ENCODE data around the gene RBM38.

Gene RBM38

DNA sequence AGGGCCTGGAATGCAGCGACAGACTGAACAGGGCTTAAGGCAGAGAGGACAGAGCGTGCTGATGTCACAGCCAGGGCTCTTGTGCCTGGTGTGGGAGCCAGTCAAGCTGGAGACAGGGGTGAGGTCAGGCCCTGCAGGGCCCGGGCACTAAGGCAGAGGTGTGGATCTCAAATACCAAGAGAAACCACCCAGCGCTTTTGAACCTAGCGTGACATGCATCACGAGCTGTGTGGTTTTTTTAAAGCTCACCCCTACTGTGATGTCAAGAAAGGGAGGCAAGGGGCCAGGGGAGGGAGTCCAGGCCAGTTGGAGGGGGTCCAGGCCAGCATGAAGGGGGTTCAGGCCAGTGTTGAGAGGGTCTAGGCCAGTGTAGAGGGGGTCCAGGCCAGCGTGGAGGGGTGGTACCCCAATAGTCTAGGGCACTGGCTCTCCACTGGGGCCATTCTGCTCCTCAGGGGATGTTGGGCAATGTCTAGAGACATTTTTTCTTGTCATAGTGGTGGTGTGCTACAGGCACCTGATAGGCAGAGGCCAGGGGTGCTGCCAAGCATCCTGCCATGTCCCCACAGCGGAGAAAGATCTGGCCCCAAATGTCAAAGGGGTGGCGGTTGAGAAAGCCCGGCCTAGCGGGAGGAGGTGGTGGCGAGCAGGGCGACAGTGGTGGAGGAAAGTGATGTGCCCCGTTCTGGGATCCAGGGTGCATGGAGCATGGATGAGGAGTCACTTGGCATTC lies 42.6 kb downstream of the RBM38 start:
- DNase-seq (ENCODE audit: low read depth in 2 of 2), result no peak
- no peak overlapping the region for H3K4me3 ChIP-seq (replicated peaks in 1 of 2; ENCODE audit: low read depth in 2 of 2, low read length in 2 of 2)
- TF ChIP-seq, protein P1, sequence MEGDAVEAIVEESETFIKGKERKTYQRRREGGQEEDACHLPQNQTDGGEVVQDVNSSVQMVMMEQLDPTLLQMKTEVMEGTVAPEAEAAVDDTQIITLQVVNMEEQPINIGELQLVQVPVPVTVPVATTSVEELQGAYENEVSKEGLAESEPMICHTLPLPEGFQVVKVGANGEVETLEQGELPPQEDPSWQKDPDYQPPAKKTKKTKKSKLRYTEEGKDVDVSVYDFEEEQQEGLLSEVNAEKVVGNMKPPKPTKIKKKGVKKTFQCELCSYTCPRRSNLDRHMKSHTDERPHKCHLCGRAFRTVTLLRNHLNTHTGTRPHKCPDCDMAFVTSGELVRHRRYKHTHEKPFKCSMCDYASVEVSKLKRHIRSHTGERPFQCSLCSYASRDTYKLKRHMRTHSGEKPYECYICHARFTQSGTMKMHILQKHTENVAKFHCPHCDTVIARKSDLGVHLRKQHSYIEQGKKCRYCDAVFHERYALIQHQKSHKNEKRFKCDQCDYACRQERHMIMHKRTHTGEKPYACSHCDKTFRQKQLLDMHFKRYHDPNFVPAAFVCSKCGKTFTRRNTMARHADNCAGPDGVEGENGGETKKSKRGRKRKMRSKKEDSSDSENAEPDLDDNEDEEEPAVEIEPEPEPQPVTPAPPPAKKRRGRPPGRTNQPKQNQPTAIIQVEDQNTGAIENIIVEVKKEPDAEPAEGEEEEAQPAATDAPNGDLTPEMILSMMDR (IDR thresholded peaks at IDR 0.05; ENCODE audit: low read depth, low read length), result no peak

DNA sequence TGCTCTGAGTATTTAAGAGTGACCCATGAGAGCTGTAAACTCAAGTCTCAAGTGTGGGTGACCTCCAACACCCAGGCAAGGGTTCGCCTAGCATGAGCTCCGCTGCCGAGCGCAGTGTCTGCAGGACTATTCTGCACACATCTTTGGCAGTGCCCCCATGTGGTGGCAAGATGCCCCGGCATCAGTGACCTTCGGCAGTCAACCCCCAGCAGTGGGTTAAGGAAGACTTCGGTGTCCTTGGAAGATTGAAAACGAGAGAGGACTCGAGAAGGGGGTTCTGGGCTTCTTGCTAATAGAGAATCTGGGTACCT lies 43.1 kb downstream of the RBM38 start:
- DNase-seq (ENCODE audit: low read depth in 2 of 2), result no peak
- TF ChIP-seq, protein P1 (IDR thresholded peaks at IDR 0.05; ENCODE audit: low read depth, low read length), result no peak
- H3K4me3 ChIP-seq (replicated peaks in 1 of 2; ENCODE audit: low read depth in 2 of 2, low read length in 2 of 2), result no peak overlapping the region

DNA sequence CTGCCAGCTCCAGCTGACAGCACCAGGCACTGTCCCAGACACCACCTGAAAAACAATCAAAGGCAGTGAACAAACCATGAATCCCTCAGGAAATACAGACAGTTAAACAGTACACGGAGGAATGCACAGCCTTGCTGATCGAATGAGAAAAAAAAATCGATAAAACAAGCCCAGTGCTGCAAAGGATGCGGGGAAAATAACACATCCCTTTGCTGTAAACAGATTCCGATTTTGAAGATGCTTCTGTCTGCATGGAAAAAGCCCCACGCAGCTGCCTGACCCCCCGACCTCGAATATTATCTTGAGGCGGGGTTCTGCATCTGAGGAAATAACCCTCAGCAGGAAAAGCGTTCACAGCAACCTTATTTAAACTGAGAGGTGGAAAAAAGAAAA lies 43.9 kb downstream of the RBM38 start:
- DNase-seq (ENCODE audit: low read depth in 2 of 2), result no peak
- no peak overlapping the region for H3K4me3 ChIP-seq (replicated peaks in 1 of 2; ENCODE audit: low read depth in 2 of 2, low read length in 2 of 2)

DNA sequence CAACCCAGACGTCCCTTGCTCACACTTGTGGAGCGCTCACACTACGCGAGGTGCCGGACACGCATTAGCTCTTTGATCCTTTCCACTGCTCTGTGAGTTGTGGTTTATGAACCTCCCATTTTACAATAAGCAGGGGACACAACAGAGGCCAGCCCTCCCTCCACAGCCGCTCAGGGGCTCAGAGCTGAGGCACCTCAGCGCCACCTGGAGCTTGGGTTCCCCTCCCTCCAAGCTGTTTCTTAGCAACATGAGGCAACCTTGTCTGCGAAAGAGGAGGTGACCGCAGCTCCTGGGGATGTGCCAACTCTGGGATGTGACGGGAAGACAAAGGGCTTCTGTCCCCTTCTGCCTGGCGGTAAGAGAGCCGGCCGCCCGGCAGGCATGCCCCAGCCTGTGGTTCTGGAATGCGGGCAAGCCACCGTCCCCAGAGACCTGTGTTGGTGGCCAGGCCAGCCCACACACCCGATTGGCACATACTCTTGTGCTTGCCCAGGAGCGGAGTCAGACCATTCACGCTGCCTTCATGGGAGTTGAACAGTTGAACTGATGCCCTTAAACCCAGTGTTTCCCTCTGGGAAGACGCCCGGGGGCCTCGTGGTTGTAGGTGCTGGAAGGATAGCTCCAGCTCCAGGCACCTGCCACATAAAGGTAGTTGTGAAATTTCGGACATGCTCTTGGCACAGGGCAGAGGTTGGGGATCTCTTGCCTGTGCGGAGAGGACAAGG lies 44.5 kb downstream of the RBM38 start:
- TF ChIP-seq, protein P1 (IDR thresholded peaks at IDR 0.05; ENCODE audit: low read depth, low read length), result no peak
- peak; percentile 20 to 52 for DNase-seq (ENCODE audit: low read depth in 2 of 2)
- no peak overlapping the region for H3K4me3 ChIP-seq (replicated peaks in 1 of 2; ENCODE audit: low read depth in 2 of 2, low read length in 2 of 2)

More for the DNA sequence above, 43.9 kb downstream of the RBM38 start:
- TF ChIP-seq, protein P1 (IDR thresholded peaks at IDR 0.05; ENCODE audit: low read depth, low read length), result no peak

DNA sequence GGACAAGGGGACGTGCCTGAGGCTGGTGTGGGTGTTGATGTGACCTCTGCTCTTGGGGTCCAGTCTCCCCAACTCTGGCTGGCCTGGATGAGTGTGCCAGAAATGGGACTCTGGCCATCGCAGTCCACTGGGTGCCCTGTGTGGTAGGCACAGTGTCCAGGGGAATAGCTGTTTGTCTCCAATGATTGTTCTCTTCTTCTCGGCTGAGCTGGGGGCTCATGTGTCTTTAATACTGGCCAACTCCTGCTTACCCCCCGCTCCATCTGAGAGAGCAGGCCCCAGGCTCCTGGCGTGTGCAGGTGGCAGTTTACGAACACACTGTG lies 45.0 kb downstream of the RBM38 start:
- no peak for DNase-seq (ENCODE audit: low read depth in 2 of 2)
- no peak overlapping the region for H3K4me3 ChIP-seq (replicated peaks in 1 of 2; ENCODE audit: low read depth in 2 of 2, low read length in 2 of 2)
- TF ChIP-seq, protein P1 (IDR thresholded peaks at IDR 0.05; ENCODE audit: low read depth, low read length), result no peak

DNA sequence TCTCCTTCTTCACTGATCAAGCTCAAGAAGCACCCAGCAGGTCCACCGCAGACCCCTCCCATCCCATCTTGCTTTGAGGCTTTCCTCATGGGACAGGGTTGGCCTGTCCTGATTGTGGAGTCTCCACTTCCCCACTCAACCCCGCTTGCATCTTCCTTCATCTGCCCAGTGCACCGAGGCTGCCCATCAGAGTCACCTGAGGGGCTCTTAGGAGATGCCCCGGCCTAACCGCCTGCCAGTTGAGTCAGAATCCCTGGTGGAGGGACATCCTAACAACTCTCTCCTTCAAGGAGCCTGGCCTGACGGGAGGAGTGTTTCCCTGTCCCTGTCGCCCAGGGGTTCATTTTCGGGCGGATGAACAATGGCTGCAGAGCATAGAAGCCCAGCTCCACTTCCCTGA lies 46.1 kb downstream of the RBM38 start:
- TF ChIP-seq, protein P1 (IDR thresholded peaks at IDR 0.05; ENCODE audit: low read depth, low read length), result no peak
- no peak overlapping the region for H3K4me3 ChIP-seq (replicated peaks in 1 of 2; ENCODE audit: low read depth in 2 of 2, low read length in 2 of 2)

More for the DNA sequence above, 46.1 kb downstream of the RBM38 start:
- no peak for DNase-seq (ENCODE audit: low read depth in 2 of 2)

Data from cardiac fibroblast (primary cell).